Measurements from ENCODE around the gene KCNB1.

DNA sequence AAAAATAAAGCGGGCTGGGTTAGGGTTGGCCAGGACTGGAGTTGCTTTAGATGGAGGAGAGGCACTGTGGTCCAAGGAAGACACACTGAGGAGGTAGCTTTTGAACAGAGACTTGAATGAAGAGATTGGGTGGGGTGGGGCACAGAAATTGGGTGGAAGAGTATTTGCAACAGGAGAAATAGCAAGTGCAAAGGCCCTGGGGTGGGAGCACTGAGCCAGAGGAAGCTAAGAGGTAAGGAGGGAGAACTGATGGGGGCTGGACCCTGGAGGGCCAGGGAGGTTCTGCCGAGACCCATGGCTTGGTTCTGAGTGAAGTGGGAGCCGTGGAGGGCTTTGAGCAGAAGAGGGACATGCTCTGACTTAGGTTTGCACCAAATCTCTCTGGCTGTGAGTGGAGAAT, 45.4 kb downstream of the KCNB1 start:
- TF ChIP-seq, protein P1, sequence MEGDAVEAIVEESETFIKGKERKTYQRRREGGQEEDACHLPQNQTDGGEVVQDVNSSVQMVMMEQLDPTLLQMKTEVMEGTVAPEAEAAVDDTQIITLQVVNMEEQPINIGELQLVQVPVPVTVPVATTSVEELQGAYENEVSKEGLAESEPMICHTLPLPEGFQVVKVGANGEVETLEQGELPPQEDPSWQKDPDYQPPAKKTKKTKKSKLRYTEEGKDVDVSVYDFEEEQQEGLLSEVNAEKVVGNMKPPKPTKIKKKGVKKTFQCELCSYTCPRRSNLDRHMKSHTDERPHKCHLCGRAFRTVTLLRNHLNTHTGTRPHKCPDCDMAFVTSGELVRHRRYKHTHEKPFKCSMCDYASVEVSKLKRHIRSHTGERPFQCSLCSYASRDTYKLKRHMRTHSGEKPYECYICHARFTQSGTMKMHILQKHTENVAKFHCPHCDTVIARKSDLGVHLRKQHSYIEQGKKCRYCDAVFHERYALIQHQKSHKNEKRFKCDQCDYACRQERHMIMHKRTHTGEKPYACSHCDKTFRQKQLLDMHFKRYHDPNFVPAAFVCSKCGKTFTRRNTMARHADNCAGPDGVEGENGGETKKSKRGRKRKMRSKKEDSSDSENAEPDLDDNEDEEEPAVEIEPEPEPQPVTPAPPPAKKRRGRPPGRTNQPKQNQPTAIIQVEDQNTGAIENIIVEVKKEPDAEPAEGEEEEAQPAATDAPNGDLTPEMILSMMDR (IDR thresholded peaks at IDR 0.05), result no peak
- TF ChIP-seq POLR2A (IDR thresholded peaks at IDR 0.05), result no peak

Data from uterus (tissue), 2 donors.